ENCODE measurements around the gene MPDZ. TPM values are rescaled to one million over a fixed set of nuclear protein-coding genes. Genes with fewer than 3 reads are reported as not detected.

The MPDZ gene
- total and polyA plus RNA-seq, 10 donors = 3.8 to 42.8 (median 26.8) TPM

- no peaks in the 10 kb centered on the region for H3K36me3 ChIP-seq
- no peaks in the 10 kb centered on the region for H3K27me3 ChIP-seq (replicated peaks in 1 of 7)
- H3K27ac ChIP-seq = no peak overlapping the region
- H3K4me3 ChIP-seq = no peak overlapping the region
- TF ChIP-seq POLR2A (IDR thresholded peaks at IDR 0.05) (no peak), POLR2AphosphoS5 (IDR thresholded peaks at IDR 0.05) (no peak), CTCF (IDR thresholded peaks at IDR 0.05 in 8 of 11, conservative IDR thresholded peaks at IDR 0.05 in 3 of 11) (no peak)
- no peaks in the 10 kb centered on the region for H3K4me1 ChIP-seq
- intact Hi-C loops (cut with DNase I; ENCODE audit: low total_unique reads) = no loop called here
- no peak for DNase-seq
- peaks cover 0 to 4% (median 0%) of the 10 kb centered on the region in 8 donors for H3K9me3 ChIP-seq
- 81 to 96% (median 86%) methylated on average over 3 of the region's 3 CpGs for WGBS, 5 donors
Measured at GRCh38 chr9:13292158-13292557, 12.7 kb upstream of the MPDZ start.

DNA sequence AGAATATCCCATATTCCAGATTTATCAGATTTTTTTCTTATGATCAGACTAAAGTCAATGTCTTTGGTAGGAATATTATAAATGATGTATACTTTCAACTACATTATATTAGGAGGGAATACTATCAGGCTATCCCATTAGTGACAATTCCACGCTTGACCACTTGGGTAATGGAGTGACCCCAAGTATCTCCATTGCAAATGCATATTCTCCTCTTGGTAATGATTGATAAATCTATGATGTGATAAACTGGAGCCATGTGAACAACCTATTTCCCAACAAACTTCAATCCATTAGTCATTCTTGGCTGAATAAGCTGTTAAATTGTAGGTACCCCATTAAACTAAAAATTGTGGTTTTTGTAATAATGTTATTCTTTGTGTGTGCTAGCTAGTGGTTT, 12.2 kb upstream of the MPDZ start:
- H3K4me1 ChIP-seq = no peaks in the 10 kb centered on the region
- no peaks in the 10 kb centered on the region for H3K36me3 ChIP-seq
- TF ChIP-seq CTCF (IDR thresholded peaks at IDR 0.05 in 8 of 11, conservative IDR thresholded peaks at IDR 0.05 in 3 of 11) (no peak), POLR2AphosphoS5 (IDR thresholded peaks at IDR 0.05) (no peak), POLR2A (IDR thresholded peaks at IDR 0.05) (no peak)
- H3K4me3 ChIP-seq = no peak overlapping the region
- 74 to 91% (median 82%) methylated on average over 1 of the region's 1 CpG for WGBS, 5 donors
- no peaks in the 10 kb centered on the region for H3K27me3 ChIP-seq (replicated peaks in 1 of 7)
- intact Hi-C loops (cut with DNase I; ENCODE audit: low total_unique reads) = no loop called here
- no peak for DNase-seq
- peaks cover 0 to 4% (median 0%) of the 10 kb centered on the region in 8 donors for H3K9me3 ChIP-seq
- H3K27ac ChIP-seq = no peak overlapping the region

DNA sequence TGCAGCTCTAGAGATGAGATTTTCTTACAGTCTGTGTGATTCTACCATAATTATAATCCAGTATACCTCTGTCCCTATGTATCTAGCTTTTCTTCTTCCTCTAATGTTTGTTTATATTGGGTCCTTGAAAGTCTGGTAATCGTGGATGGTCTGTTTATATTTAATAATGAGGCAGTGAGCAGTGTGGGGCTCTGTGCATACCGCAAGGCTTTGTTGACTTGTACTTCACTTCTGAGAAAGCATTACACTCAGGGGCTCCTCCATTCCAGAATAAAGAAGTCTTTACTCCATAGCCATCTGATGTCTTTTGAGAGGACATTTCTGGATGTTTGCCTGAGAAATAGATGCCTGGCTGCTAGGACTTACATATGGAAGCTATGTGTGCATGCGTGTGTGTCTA, 4.5 kb upstream of the MPDZ start:
- Histone ChIP-seq H3K27me3 (replicated peaks in 1 of 7) (peaks cover 0 to 19% (median 0%) of the 10 kb centered on the region in 7 donors), H3K4me3 (no peak overlapping the region), H3K4me1 (peaks cover 0 to 9% (median 0%) of the 10 kb centered on the region in 6 donors), H3K27ac (no peak overlapping the region), H3K36me3 (no peaks in the 10 kb centered on the region), H3K9me3 (peaks cover 0 to 3% (median 0%) of the 10 kb centered on the region in 8 donors)
- DNase-seq = no peak
- intact Hi-C loops (cut with DNase I; ENCODE audit: low total_unique reads) = no loop called here
- TF ChIP-seq CTCF (IDR thresholded peaks at IDR 0.05 in 8 of 11, conservative IDR thresholded peaks at IDR 0.05 in 3 of 11) (no peak), POLR2AphosphoS5 (IDR thresholded peaks at IDR 0.05) (no peak), POLR2A (IDR thresholded peaks at IDR 0.05) (no peak)
- 70 to 86% (median 73%) methylated on average over 3 of the region's 3 CpGs for WGBS, 5 donors

GRCh38 chr9:13282998-13283397, 3.5 kb upstream of the MPDZ start:
- intact Hi-C loops (cut with DNase I; ENCODE audit: low total_unique reads) = no loop called here
- H3K4me1 ChIP-seq = peaks cover 0 to 9% (median 0%) of the 10 kb centered on the region in 6 donors
- TF ChIP-seq CTCF (IDR thresholded peaks at IDR 0.05 in 8 of 11, conservative IDR thresholded peaks at IDR 0.05 in 3 of 11) (no peak), POLR2A (IDR thresholded peaks at IDR 0.05) (no peak), POLR2AphosphoS5 (IDR thresholded peaks at IDR 0.05) (no peak)
- H3K27ac ChIP-seq = peak overlapping the region in 1 of 8 donors; percentile 26
- H3K36me3 ChIP-seq = no peaks in the 10 kb centered on the region
- H3K9me3 ChIP-seq = peaks cover 0 to 3% (median 0%) of the 10 kb centered on the region in 8 donors
- DNase-seq = no peak
- H3K27me3 ChIP-seq (replicated peaks in 1 of 7) = peaks cover 0 to 29% (median 6%) of the 10 kb centered on the region in 7 donors
- no peak overlapping the region for H3K4me3 ChIP-seq
